HEK293 (cell line): Measurements from ENCODE around the gene SBF2.

Experiments used
- CTCF ChIA-PET: fragments of 350-600 bp; formaldehyde crosslinking; extraction: SDS; loops from one replicate; lab custom pipeline; 2021; ENCODE audit warnings: antibody characterized with exemption; lab: Yijun Ruan, JAX
- POLR2A ChIA-PET: fragments of 300-600 bp; formaldehyde crosslinking; extraction: SDS; loops from one replicate; lab custom pipeline; 2020; ENCODE audit warnings: antibody characterized with exemption, inconsistent platforms; lab: Yijun Ruan, JAX
- H3K27ac ChIP-seq: fragments of 200-500 bp; sonication (Bioruptor generic); 2 replicates; pipeline ENCODE4 v1.5.1; 2014; ENCODE audit warnings: low read depth, low read length, control low read depth, inconsistent platforms; ENCODE audit errors: extremely low read depth
- H3K36me3 ChIP-seq, 2 experiments: fragments of 200-500 bp in 1 of 2; sonication (Bioruptor generic) in 1 of 2; 1 replicate in 1 of 2; 2 replicates in 1 of 2; pipeline ENCODE4 v1.5.1; 2014 to 2017; ENCODE audit warnings: inconsistent platforms in 2 of 2, low read length in 2 of 2; ENCODE audit not compliant: control insufficient read depth in 2 of 2, insufficient read depth in 1 of 2
- H3K4me1 ChIP-seq: fragments of 200-500 bp; sonication (Bioruptor generic); 2 replicates; pipeline ENCODE4 v1.5.1; 2014; ENCODE audit warnings: mild to moderate bottlenecking, low read length, inconsistent platforms; ENCODE audit not compliant: control insufficient read depth, insufficient read depth
- H3K4me3 ChIP-seq: 2 replicates; pipeline ENCODE4 v1.5.1; 2011; ENCODE audit warnings: low read depth, mild to moderate bottlenecking, control low read depth, low read length, moderate library complexity
- H3K9me3 ChIP-seq: fragments of 200-500 bp; sonication (Bioruptor generic); 2 replicates; pipeline ENCODE4 v1.5.1; 2014; ENCODE audit warnings: low read depth, low read length, inconsistent platforms; ENCODE audit not compliant: control insufficient read depth, insufficient read depth
- GLIS1 ChIP-seq: fragments of 450-650 bp; formaldehyde crosslinking; IDR thresholded peaks from 2 replicates; pipeline ENCODE4 v1.5.1; 2016; ENCODE audit warnings: missing biosample characterization, missing genetic modification characterization
- KLF9 ChIP-seq: fragments of 450-650 bp; formaldehyde crosslinking; IDR thresholded peaks from 2 replicates; pipeline ENCODE4 v1.5.1; 2016; ENCODE audit warnings: missing biosample characterization, missing genetic modification characterization, low read depth
- PRDM1 ChIP-seq: fragments of 450-650 bp; formaldehyde crosslinking; IDR thresholded peaks from 2 replicates; pipeline ENCODE4; 2016; ENCODE audit warnings: missing biosample characterization, missing genetic modification characterization
- SALL2 ChIP-seq: fragments of 450-650 bp; formaldehyde crosslinking; IDR thresholded peaks from 2 replicates; pipeline ENCODE4 v1.5.0; 2017; ENCODE audit warnings: missing biosample characterization, mild to moderate bottlenecking, missing genetic modification characterization, borderline replicate concordance
- ZBTB21 ChIP-seq: fragments of 450-650 bp; formaldehyde crosslinking; IDR thresholded peaks from 2 replicates; pipeline ENCODE4 v1.5.1; 2017; ENCODE audit warnings: missing biosample characterization, missing genetic modification characterization
- ZIC2 ChIP-seq: fragments of 450-650 bp; formaldehyde crosslinking; IDR thresholded peaks from 2 replicates; pipeline ENCODE4 v1.5.1; 2016; ENCODE audit warnings: missing biosample characterization, missing genetic modification characterization
- ZNF214 ChIP-seq: fragments of 450-650 bp; formaldehyde crosslinking; IDR thresholded peaks from 2 replicates; pipeline ENCODE4 v1.5.1; 2017; ENCODE audit warnings: missing biosample characterization, mild to moderate bottlenecking, missing genetic modification characterization, borderline replicate concordance
- ZNF23 ChIP-seq: fragments of 450-650 bp; formaldehyde crosslinking; IDR thresholded peaks from 2 replicates; pipeline ENCODE4 v1.5.1; 2016; ENCODE audit warnings: missing biosample characterization, missing genetic modification characterization, borderline replicate concordance
- ZNF423 ChIP-seq: fragments of 450-650 bp; formaldehyde crosslinking; IDR thresholded peaks from 2 replicates; pipeline ENCODE4 v1.5.1; 2016; ENCODE audit warnings: missing biosample characterization, missing genetic modification characterization
- ZNF529 ChIP-seq: fragments of 450-650 bp; formaldehyde crosslinking; IDR thresholded peaks from 2 replicates; pipeline ENCODE4 v1.5.1; 2017; ENCODE audit warnings: missing genetic modification characterization, missing biosample characterization; ENCODE audit not compliant: insufficient replicate concordance
- ZNF621 ChIP-seq: fragments of 450-650 bp; formaldehyde crosslinking; IDR thresholded peaks from 2 replicates; pipeline ENCODE4 v1.5.1; 2017; ENCODE audit warnings: missing biosample characterization, missing genetic modification characterization
- ZSCAN16 ChIP-seq: fragments of 450-650 bp; formaldehyde crosslinking; IDR thresholded peaks from 2 replicates; pipeline ENCODE4 v1.5.1; 2016; ENCODE audit warnings: missing biosample characterization, missing genetic modification characterization
- TF ChIP-seq, protein P1 (sequence below): fragments of 450-650 bp; formaldehyde crosslinking; IDR thresholded peaks from 2 replicates; pipeline ENCODE4 v1.5.1; 2016; ENCODE audit warnings: missing biosample characterization, missing genetic modification characterization
- TF ChIP-seq, protein P2 (sequence below): fragments of 450-650 bp; formaldehyde crosslinking; IDR thresholded peaks from 2 replicates; pipeline ENCODE4 v1.5.1; 2016; ENCODE audit warnings: missing biosample characterization, missing genetic modification characterization
- TF ChIP-seq, protein P3 (sequence below): fragments of 450-650 bp; formaldehyde crosslinking; IDR thresholded peaks from 2 replicates; pipeline ENCODE4 v1.5.1; 2016; ENCODE audit warnings: missing biosample characterization, missing genetic modification characterization
- TF ChIP-seq, protein P4 (sequence below): fragments of 450-650 bp; formaldehyde crosslinking; IDR thresholded peaks from 2 replicates; pipeline ENCODE4 v1.5.1; 2016; ENCODE audit warnings: missing biosample characterization, missing genetic modification characterization
- TF ChIP-seq, protein P5 (sequence below): fragments of 450-650 bp; formaldehyde crosslinking; IDR thresholded peaks from 2 replicates; pipeline ENCODE4 v1.5.1; 2016; ENCODE audit warnings: missing biosample characterization, missing genetic modification characterization
- TF ChIP-seq, protein P6 (sequence below): fragments of 450-650 bp; formaldehyde crosslinking; IDR thresholded peaks from 2 replicates; pipeline ENCODE4; 2016; ENCODE audit warnings: missing biosample characterization, missing genetic modification characterization

The SBF2 gene

DNA sequence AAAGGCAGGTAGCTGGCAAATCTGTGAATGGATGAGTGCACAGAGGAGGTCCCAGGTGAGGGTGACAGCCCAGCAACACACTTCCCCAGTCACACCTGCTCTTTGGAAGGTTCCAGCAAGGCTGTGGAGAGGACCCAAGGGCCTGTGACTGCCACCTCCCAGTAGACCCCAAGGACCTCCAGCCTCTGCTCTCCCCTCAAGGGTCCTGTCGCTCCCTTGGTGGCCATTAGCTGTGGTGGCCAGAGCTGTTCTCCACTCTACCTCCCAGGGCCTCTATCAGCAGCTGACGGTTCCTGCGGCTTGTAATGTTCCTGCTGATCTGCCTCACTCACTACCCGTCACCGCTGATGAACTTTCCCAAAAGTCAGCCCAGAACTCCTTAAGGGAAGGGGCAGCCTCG lies 537.1 kb downstream of the SBF2 start:
- Histone ChIP-seq H3K27ac (no peak overlapping the region), H3K4me3 (no peak overlapping the region)
- TF ChIP-seq ZIC2 (tag by site-specific recombination) (peak; percentile 38), GLIS1 (tag by site-specific recombination) (peak; percentile 81), ZBTB21 (tag by site-specific recombination) (no peak)
- TF ChIP-seq, all 188 proteins: peak for 2
- Histone ChIP-seq H3K4me1 (no peaks in the 10 kb centered on the region), H3K36me3 (peaks cover 0 to 4% of the 10 kb centered on the region in 2 experiments; a peak in 1 of 3 replicates), H3K9me3 (no peaks in the 10 kb centered on the region)
- ChIA-PET POLR2A (interaction anchor here (0.8 kb wide), 1 partner anchor 548 kb away, joined by 3 read pairs; the partner anchor contains the start of gene ADM), CTCF (interaction anchor here (0.7 kb wide), 1 partner anchor 106 kb away, joined by 4 read pairs; no protein-coding TSS in a partner anchor)

DNA sequence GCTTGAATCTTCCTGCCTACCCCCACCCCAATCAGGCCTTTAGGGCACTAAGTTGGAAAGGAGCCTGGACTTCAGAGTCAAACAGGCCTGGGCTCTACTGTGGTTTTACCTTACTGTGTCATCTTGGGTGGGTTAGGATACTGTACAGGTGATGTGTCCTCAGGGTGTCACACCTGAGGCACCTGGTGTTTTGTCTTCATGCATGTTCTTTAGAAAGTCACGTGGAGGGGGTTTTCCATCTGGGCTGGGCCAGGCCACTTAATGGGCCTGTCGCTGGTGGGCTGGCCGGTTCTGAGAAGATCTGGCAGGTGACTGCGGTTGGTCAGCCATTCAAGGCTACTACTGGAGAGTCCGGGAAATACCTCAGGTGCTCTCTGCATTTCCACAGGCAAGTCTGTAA lies 537.6 kb downstream of the SBF2 start:
- Histone ChIP-seq H3K36me3 (peaks cover 0 to 6% of the 10 kb centered on the region in 2 experiments; a peak in 1 of 3 replicates), H3K27ac (no peak overlapping the region), H3K4me1 (no peaks in the 10 kb centered on the region), H3K4me3 (no peak overlapping the region), H3K9me3 (no peaks in the 10 kb centered on the region)
- CTCF ChIA-PET: interaction anchor here (0.7 kb wide), 1 partner anchor 106 kb away, joined by 4 read pairs; no protein-coding TSS in a partner anchor
- TF ChIP-seq, protein P1, sequence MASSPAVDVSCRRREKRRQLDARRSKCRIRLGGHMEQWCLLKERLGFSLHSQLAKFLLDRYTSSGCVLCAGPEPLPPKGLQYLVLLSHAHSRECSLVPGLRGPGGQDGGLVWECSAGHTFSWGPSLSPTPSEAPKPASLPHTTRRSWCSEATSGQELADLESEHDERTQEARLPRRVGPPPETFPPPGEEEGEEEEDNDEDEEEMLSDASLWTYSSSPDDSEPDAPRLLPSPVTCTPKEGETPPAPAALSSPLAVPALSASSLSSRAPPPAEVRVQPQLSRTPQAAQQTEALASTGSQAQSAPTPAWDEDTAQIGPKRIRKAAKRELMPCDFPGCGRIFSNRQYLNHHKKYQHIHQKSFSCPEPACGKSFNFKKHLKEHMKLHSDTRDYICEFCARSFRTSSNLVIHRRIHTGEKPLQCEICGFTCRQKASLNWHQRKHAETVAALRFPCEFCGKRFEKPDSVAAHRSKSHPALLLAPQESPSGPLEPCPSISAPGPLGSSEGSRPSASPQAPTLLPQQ: no peak
- TF ChIP-seq ZSCAN16: no peak
- no peak for TF ChIP-seq PRDM1 (tag by site-specific recombination)
- TF ChIP-seq, protein P2, sequence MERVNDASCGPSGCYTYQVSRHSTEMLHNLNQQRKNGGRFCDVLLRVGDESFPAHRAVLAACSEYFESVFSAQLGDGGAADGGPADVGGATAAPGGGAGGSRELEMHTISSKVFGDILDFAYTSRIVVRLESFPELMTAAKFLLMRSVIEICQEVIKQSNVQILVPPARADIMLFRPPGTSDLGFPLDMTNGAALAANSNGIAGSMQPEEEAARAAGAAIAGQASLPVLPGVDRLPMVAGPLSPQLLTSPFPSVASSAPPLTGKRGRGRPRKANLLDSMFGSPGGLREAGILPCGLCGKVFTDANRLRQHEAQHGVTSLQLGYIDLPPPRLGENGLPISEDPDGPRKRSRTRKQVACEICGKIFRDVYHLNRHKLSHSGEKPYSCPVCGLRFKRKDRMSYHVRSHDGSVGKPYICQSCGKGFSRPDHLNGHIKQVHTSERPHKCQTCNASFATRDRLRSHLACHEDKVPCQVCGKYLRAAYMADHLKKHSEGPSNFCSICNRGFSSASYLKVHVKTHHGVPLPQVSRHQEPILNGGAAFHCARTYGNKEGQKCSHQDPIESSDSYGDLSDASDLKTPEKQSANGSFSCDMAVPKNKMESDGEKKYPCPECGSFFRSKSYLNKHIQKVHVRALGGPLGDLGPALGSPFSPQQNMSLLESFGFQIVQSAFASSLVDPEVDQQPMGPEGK (tag by site-specific recombination): no peak
- TF ChIP-seq GLIS1 (tag by site-specific recombination): no peak
- TF ChIP-seq ZNF214 (tag by site-specific recombination): no peak
- TF ChIP-seq, protein P3, sequence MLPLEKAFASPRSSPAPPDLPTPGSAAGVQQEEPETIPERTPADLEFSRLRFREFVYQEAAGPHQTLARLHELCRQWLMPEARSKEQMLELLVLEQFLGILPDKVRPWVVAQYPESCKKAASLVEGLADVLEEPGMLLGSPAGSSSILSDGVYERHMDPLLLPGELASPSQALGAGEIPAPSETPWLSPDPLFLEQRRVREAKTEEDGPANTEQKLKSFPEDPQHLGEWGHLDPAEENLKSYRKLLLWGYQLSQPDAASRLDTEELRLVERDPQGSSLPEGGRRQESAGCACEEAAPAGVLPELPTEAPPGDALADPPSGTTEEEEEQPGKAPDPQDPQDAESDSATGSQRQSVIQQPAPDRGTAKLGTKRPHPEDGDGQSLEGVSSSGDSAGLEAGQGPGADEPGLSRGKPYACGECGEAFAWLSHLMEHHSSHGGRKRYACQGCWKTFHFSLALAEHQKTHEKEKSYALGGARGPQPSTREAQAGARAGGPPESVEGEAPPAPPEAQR (tag by site-specific recombination): no peak
- TF ChIP-seq, all 188 proteins: peak for 0
- POLR2A ChIA-PET: interaction anchor here (0.8 kb wide), 1 partner anchor 548 kb away, joined by 3 read pairs; the partner anchor contains the start of gene ADM

DNA sequence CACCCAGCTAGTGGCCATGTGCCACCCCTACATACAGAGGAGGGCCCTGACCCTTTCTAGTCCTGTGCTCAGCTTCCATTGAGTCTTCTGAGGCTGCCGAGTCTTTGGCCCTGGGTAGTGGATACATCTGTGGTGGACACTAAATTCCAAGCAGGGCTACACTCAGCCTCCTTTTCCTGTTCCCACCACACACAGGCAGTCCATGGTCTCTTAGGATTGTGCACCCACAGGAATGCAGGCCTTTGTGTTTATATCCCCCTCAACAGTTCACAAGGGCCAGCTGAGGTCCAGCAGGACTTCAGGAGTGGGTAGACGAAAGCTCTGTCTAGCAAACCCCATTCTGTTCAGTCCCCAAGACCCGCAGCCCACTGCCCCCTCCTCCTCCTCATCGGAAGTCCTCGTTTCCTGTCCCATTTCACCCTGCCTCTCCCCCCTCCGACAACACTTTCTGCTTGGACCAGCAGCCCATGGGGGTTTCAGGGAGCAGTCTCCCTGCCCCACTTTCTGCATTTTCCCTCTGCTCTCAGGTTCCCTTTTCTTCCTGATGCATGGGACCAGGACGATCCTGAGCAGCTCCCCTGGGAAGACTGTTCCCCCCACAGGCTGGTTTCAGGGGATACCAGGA lies 538.3 kb downstream of the SBF2 start:
- TF ChIP-seq PRDM1 (tag by site-specific recombination) (no peak), KLF9 (no peak), ZNF423 (tag by site-specific recombination) (no peak), SALL2 (tag by site-specific recombination) (no peak), ZNF529 (tag by site-specific recombination) (no peak), ZNF23 (tag by site-specific recombination) (no peak), ZNF621 (tag by site-specific recombination) (no peak)
- TF ChIP-seq, protein P4, sequence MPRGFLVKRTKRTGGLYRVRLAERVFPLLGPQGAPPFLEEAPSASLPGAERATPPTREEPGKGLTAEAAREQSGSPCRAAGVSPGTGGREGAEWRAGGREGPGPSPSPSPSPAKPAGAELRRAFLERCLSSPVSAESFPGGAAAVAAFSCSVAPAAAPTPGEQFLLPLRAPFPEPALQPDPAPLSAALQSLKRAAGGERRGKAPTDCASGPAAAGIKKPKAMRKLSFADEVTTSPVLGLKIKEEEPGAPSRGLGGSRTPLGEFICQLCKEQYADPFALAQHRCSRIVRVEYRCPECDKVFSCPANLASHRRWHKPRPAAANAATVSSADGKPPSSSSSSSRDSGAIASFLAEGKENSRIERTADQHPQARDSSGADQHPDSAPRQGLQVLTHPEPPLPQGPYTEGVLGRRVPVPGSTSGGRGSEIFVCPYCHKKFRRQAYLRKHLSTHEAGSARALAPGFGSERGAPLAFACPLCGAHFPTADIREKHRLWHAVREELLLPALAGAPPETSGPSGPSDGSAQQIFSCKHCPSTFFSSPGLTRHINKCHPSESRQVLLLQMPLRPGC (tag by site-specific recombination): no peak
- TF ChIP-seq, protein P5, sequence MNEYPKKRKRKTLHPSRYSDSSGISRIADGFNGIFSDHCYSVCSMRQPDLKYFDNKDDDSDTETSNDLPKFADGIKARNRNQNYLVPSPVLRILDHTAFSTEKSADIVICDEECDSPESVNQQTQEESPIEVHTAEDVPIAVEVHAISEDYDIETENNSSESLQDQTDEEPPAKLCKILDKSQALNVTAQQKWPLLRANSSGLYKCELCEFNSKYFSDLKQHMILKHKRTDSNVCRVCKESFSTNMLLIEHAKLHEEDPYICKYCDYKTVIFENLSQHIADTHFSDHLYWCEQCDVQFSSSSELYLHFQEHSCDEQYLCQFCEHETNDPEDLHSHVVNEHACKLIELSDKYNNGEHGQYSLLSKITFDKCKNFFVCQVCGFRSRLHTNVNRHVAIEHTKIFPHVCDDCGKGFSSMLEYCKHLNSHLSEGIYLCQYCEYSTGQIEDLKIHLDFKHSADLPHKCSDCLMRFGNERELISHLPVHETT (tag by site-specific recombination): no peak
- TF ChIP-seq, protein P6, sequence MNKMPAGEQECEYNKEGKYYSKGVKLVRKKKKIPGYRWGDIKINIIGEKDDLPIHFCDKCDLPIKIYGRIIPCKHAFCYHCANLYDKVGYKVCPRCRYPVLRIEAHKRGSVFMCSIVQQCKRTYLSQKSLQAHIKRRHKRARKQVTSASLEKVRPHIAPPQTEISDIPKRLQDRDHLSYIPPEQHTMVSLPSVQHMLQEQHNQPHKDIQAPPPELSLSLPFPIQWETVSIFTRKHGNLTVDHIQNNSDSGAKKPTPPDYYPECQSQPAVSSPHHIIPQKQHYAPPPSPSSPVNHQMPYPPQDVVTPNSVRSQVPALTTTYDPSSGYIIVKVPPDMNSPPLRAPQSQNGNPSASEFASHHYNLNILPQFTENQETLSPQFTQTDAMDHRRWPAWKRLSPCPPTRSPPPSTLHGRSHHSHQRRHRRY: no peak
- Histone ChIP-seq H3K27ac (no peak overlapping the region), H3K36me3 (peaks cover 0 to 7% of the 10 kb centered on the region in 2 experiments; a peak in 1 of 3 replicates), H3K9me3 (no peaks in the 10 kb centered on the region), H3K4me1 (no peaks in the 10 kb centered on the region), H3K4me3 (no peak overlapping the region)
- ChIA-PET CTCF (interaction anchor here (0.6 kb wide), 2 partner anchors 217 to 550 kb away, joined by 4 read pairs; no protein-coding TSS in a partner anchor), POLR2A (no interaction called here)
